Mucosa of stomach (tissue), 1 donor: ENCODE data around the gene PRDM11.
"Not testable (repeated sequence)": the region's sequence is repeated elsewhere in the genome, so short reads cannot be mapped to it uniquely, and the experiment has no call there.

Source experiments
- H3K27me3 ChIP-seq: one replicate; pipeline ENCODE4 v1.7.0; 2013; ENCODE audit warnings: mild to moderate bottlenecking, low read length; ENCODE audit not compliant: control insufficient read depth, insufficient read depth
- H3K36me3 ChIP-seq: one replicate; pipeline ENCODE4 v1.7.0; 2013; ENCODE audit warnings: low read length; ENCODE audit not compliant: control insufficient read depth, insufficient read depth
- H3K4me1 ChIP-seq: one replicate; pipeline ENCODE4 v1.7.0; 2013; ENCODE audit warnings: mild to moderate bottlenecking, low read length; ENCODE audit not compliant: control insufficient read depth, insufficient read depth
- H3K4me3 ChIP-seq: one replicate; pipeline ENCODE4 v1.7.0; 2013; ENCODE audit warnings: low read length
- H3K9ac ChIP-seq: one replicate; pipeline ENCODE4 v1.7.0; 2013; ENCODE audit warnings: mild to moderate bottlenecking, low read length, moderate library complexity
- H3K9me3 ChIP-seq: one replicate; pipeline ENCODE4 v1.7.0; 2013; ENCODE audit warnings: mild to moderate bottlenecking, low read length, moderate library complexity; ENCODE audit not compliant: control insufficient read depth
- donor health status: Pancreatic carcinoma.

The PRDM11 gene

GRCh38 chr11:45107029-45107428, 39.4 kb upstream of the PRDM11 start:
- no peaks in the 10 kb centered on the region for H3K9me3 ChIP-seq
- no peak overlapping the region for H3K9ac ChIP-seq
- H3K27me3 ChIP-seq = peaks cover 8% of the 10 kb centered on the region
- no peaks in the 10 kb centered on the region for H3K36me3 ChIP-seq
- H3K4me3 ChIP-seq = no peak overlapping the region
- no peaks in the 10 kb centered on the region for H3K4me1 ChIP-seq

GRCh38 chr11:45108070-45109064, 38.1 kb upstream of the PRDM11 start:
- no peaks in the 10 kb centered on the region for H3K36me3 ChIP-seq
- H3K4me3 ChIP-seq = no peak overlapping the region
- H3K27me3 ChIP-seq = peaks cover 8% of the 10 kb centered on the region
- no peaks in the 10 kb centered on the region for H3K9me3 ChIP-seq
- no peak overlapping the region for H3K9ac ChIP-seq
- H3K4me1 ChIP-seq = no peaks in the 10 kb centered on the region

- Histone ChIP-seq H3K27me3 (peaks cover 8% of the 10 kb centered on the region), H3K36me3 (no peaks in the 10 kb centered on the region), H3K9me3 (no peaks in the 10 kb centered on the region), H3K9ac (no peak overlapping the region), H3K4me3 (no peak overlapping the region), H3K4me1 (no peaks in the 10 kb centered on the region)
Observed at GRCh38 chr11:45109400-45109799, 37.0 kb upstream of the PRDM11 start.

- H3K4me3 ChIP-seq = no peak overlapping the region
- no peaks in the 10 kb centered on the region for H3K36me3 ChIP-seq
- H3K27me3 ChIP-seq = peaks cover 8% of the 10 kb centered on the region
- no peak overlapping the region for H3K9ac ChIP-seq
- H3K4me1 ChIP-seq = no peaks in the 10 kb centered on the region
- H3K9me3 ChIP-seq = no peaks in the 10 kb centered on the region
Observed at GRCh38 chr11:45110562-45110961, 35.9 kb upstream of the PRDM11 start.

- no peaks in the 10 kb centered on the region for H3K36me3 ChIP-seq
- no peaks in the 10 kb centered on the region for H3K4me1 ChIP-seq
- peaks cover 10% of the 10 kb centered on the region for H3K27me3 ChIP-seq
- no peaks in the 10 kb centered on the region for H3K9me3 ChIP-seq
- no peak overlapping the region for H3K9ac ChIP-seq
- no peak overlapping the region for H3K4me3 ChIP-seq
Observed at GRCh38 chr11:45113807-45114206, 32.6 kb upstream of the PRDM11 start.

GRCh38 chr11:45127836-45128235, 18.6 kb upstream of the PRDM11 start:
- not testable (repeated sequence) for H3K27me3 ChIP-seq, H3K4me3 ChIP-seq, H3K36me3 ChIP-seq, H3K4me1 ChIP-seq, H3K9me3 ChIP-seq, H3K9ac ChIP-seq

- Histone ChIP-seq H3K27me3 (peaks cover 13% of the 10 kb centered on the region), H3K9ac (no peak overlapping the region), H3K4me1 (no peaks in the 10 kb centered on the region)
Observed at GRCh38 chr11:45133878-45134277, 12.6 kb upstream of the PRDM11 start.

GRCh38 chr11:45141171-45141570, 5.3 kb upstream of the PRDM11 start:
- Histone ChIP-seq H3K4me3 (no peak overlapping the region), H3K9me3 (no peaks in the 10 kb centered on the region), H3K27me3 (peaks cover 14% of the 10 kb centered on the region), H3K36me3 (no peaks in the 10 kb centered on the region), H3K9ac (no peak overlapping the region), H3K4me1 (peaks cover 9% of the 10 kb centered on the region)

More at GRCh38 chr11:45133878-45134277, 12.6 kb upstream of the PRDM11 start:
- Histone ChIP-seq H3K9me3 (no peaks in the 10 kb centered on the region), H3K36me3 (no peaks in the 10 kb centered on the region), H3K4me3 (no peak overlapping the region)

GRCh38 chr11:45141631-45142030, 4.8 kb upstream of the PRDM11 start:
- H3K9ac ChIP-seq = no peak overlapping the region
- H3K4me1 ChIP-seq = peaks cover 9% of the 10 kb centered on the region
- peaks cover 14% of the 10 kb centered on the region for H3K27me3 ChIP-seq
- H3K36me3 ChIP-seq = no peaks in the 10 kb centered on the region
- H3K4me3 ChIP-seq = no peak overlapping the region
- no peaks in the 10 kb centered on the region for H3K9me3 ChIP-seq

- no peak overlapping the region for H3K4me3 ChIP-seq
- peaks cover 9% of the 10 kb centered on the region for H3K4me1 ChIP-seq
- H3K9ac ChIP-seq = no peak overlapping the region
- H3K36me3 ChIP-seq = no peaks in the 10 kb centered on the region
- no peaks in the 10 kb centered on the region for H3K9me3 ChIP-seq
- peaks cover 12% of the 10 kb centered on the region for H3K27me3 ChIP-seq
Observed at GRCh38 chr11:45142241-45143055, 4.0 kb upstream of the PRDM11 start.

- H3K27me3 ChIP-seq = peaks cover 8% of the 10 kb centered on the region
- H3K36me3 ChIP-seq = no peaks in the 10 kb centered on the region
- H3K4me1 ChIP-seq = peaks cover 18% of the 10 kb centered on the region
- no peak overlapping the region for H3K9ac ChIP-seq
- H3K4me3 ChIP-seq = no peak overlapping the region
- no peaks in the 10 kb centered on the region for H3K9me3 ChIP-seq
Observed at GRCh38 chr11:45143494-45143893, 2.9 kb upstream of the PRDM11 start.
